Measurements from ENCODE around the gene ATRX.

DNA sequence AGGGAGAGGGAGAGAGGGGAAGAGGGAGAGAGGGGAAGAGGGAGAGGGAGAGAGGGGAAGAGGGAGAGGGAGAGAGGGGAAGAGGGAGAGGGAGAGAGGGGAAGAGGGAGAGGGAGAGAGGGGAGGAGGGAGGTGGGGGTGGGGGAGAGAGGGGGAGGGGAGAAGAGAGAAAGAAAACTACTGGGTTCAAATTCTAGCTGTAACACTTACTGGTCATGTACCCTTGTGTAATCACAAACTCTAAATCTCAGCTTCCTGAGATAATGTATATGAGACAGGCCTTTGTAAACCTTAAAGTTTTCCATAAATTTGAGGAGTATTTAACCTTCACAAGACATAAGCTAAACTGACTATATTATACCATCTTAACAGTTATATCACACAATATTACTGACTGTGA is 229.7 kb downstream of the ATRX start:
- TF ChIP-seq YY1 (IDR thresholded peaks at IDR 0.05; ENCODE audit: insufficient read depth, insufficient read length): no peak
- no peak for TF ChIP-seq SUZ12 (IDR thresholded peaks at IDR 0.05; ENCODE audit: extremely low read depth, insufficient read depth, insufficient read length)

Measured in NT2/D1 (cell line).